ENCODE measurements around the gene PLA2G5.

PLA2G5 gene

GRCh38 chr1:20089328-20090077 lies 19.5 kb downstream of the PLA2G5 start:
- DNase-seq (ENCODE audit: insufficient read length, low spot score) = no peak
- TF ChIP-seq CTCF (IDR thresholded peaks at IDR 0.05; ENCODE audit: insufficient read depth, missing control alignments) = no peak
- no peak for FAIRE-seq

- no peak for TF ChIP-seq CTCF (IDR thresholded peaks at IDR 0.05; ENCODE audit: insufficient read depth, missing control alignments)
- FAIRE-seq (no peak), DNase-seq (ENCODE audit: insufficient read length, low spot score) (no peak)
These were observed 20.1 kb downstream of the PLA2G5 start for GRCh38 chr1:20090119-20090518.

DNA sequence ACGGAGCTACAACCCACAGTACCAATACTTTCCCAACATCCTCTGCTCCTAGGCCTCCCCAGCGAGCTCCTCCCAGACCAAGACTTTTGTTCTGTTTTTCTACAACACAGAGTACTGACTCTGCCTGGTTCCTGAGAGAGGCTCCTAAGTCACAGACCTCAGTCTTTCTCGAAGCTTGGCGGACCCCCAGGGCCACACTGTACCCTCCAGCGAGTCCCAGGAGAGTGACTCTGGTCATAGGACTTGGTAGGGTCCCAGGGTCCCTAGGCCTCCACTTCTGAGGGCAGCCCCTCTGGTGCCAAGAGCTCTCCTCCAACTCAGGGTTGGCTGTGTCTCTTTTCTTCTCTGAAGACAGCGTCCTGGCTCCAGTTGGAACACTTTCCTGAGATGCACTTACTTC lies 20.6 kb downstream of the PLA2G5 start:
- DNase-seq (ENCODE audit: insufficient read length, low spot score) (no peak), FAIRE-seq (no peak)
- TF ChIP-seq CTCF (IDR thresholded peaks at IDR 0.05; ENCODE audit: insufficient read depth, missing control alignments) = no peak

- DNase-seq (ENCODE audit: insufficient read length, low spot score) (no peak), FAIRE-seq (no peak)
- TF ChIP-seq CTCF (IDR thresholded peaks at IDR 0.05; ENCODE audit: insufficient read depth, missing control alignments) = no peak
These were observed 23.3 kb downstream of the PLA2G5 start for GRCh38 chr1:20093303-20093702.

GRCh38 chr1:20093940-20094391 lies 24.0 kb downstream of the PLA2G5 start:
- DNase-seq (ENCODE audit: insufficient read length, low spot score) (no peak), FAIRE-seq (no peak)
- TF ChIP-seq CTCF (IDR thresholded peaks at IDR 0.05; ENCODE audit: insufficient read depth, missing control alignments) = no peak

- FAIRE-seq = no peak
- no peak for TF ChIP-seq CTCF (IDR thresholded peaks at IDR 0.05; ENCODE audit: insufficient read depth, missing control alignments)
- no peak for DNase-seq (ENCODE audit: insufficient read length, low spot score)
These were observed 25.8 kb downstream of the PLA2G5 start for GRCh38 chr1:20095564-20096434.
